M059J (cell line): ENCODE results near the gene BRD1. TPM values are rescaled to one million over a fixed set of nuclear protein-coding genes. Genes with fewer than 3 reads are reported as not detected.
"Not testable (repeated sequence)": the region's sequence is repeated elsewhere in the genome, so short reads cannot be mapped to it uniquely, and the experiment has no call there.

Experiments
- DNase-seq: peaks from one replicate; pipeline ENCODE4 v3.0.0-alpha.2; 2012; ENCODE audit warnings: low read depth
- total RNA-seq: library from RNA; depleted of rRNA; stranded (reverse); fragments of >200 nt; shearing (Covaris generic); gene quantifications from 2 replicates; pipeline ENCODE4 v1.2.3, GENCODE V29; 2014

Gene BRD1
- total RNA-seq, 1 experiment from 2014 or later = 10.2 TPM

DNA sequence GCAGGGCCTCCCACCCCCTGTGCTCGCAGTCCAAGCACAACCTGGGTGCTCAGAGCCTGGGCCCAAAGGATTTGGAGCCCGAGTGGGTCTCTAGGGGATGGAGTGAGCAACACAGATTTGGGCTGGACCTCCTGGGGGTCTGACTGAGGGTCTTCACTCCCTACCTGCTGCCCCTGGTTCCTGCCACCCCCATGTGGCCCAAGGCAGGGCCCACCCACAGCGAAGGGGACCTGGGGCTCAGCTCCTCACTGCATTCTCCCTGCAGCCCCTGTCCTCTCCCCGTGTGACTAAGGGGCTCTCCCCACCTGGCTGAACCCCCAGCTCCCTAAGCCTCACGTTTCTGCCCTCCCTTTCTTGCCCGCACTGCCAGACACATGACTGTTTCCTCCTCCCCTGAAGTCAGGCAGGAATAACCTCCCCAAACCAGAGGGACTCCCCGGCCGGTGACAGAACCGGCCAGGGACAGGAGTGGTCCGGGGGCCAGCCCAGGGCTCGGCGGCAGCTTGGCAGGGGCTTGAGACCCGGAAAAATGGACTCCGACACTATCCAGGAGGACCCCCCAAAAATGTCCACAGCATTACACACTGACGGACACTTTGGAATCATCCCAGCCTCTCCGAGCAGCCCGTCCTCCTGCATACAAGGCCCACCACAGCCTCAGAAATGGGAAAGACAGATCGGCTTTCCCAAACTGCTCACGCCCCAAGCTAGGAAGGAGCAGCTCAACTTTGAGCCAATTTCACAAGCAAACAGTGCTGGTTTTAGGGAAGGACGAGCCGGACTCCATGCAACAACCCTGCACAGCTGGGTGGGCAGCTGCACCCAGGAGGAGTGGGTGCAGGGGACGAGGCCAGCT, 57.8 kb downstream of the BRD1 start:
- no peak for DNase-seq

DNA sequence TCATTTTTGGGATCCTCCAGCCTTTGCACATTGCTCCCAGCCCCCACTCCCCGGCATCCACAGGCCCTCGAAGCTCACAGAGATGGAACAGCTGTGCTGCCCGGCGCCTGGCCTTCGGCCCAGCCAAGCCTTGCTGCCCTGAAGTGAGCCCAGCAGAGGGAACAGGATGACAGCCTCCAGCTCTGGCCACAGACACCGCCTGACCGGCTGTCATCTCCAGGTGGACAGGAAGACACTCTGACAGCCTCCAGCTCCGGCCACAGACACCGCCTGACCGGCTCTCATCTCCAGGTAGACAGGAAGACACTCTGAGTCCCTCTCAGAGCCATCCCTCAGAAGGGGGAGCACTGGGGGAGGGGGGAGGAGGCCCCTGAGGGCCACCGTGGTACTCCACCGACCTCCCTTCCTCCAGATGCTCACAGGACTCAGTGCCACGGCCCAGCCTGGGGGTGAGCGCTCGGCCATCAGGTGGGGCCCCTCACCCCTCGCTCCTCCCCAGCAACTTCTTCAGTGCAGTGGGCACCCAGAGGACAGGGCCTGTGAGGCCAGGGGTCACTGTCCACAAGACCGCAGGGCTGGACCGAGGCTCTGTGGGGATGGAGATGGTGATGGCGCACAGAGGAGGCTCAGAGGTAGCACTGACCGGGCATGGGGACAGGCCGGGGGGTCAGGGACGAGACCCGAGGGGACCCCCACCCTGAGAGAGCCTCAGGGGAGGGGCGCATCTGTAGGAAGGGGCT, 58.6 kb downstream of the BRD1 start:
- no peak for DNase-seq

DNA sequence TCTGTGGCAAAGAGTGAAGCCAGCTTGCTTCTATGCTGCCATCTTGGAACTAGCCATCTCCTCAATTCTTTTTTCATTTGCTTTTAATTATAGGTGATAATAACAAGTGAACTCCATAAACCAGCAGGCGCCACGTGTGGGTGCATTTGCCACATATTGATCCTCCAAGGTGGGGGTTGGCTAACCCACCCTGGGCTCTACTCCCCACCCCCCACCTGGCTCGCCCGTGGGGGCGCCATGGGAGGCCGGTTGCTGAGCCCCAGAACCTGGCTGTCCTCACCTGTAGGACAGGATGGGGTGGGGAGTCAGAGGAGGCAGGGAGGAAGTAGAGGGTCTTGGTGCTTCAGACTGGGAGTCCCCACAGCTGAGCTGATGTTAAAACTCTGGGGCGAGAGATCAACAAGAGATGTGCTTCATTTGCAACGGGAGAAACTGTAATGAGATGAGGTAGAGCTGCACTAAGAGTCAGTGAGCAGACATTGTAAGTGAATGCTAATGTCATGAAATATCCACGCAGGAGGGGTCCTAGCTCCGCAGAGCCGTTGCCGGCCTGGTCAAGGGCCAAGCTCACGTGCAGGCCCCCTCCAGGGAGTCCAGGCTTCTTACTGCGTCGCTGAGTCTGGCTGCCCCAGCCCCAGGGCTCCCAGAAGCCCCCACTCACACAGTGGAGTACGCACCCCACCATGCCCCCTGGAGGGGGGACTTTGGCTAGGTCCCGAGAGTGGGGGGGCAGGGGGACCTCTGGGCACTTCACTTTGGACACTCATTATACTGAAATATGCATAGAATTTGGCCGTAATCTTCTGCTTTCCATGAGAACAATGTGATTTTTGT, 59.4 kb downstream of the BRD1 start:
- DNase-seq = no peak

DNA sequence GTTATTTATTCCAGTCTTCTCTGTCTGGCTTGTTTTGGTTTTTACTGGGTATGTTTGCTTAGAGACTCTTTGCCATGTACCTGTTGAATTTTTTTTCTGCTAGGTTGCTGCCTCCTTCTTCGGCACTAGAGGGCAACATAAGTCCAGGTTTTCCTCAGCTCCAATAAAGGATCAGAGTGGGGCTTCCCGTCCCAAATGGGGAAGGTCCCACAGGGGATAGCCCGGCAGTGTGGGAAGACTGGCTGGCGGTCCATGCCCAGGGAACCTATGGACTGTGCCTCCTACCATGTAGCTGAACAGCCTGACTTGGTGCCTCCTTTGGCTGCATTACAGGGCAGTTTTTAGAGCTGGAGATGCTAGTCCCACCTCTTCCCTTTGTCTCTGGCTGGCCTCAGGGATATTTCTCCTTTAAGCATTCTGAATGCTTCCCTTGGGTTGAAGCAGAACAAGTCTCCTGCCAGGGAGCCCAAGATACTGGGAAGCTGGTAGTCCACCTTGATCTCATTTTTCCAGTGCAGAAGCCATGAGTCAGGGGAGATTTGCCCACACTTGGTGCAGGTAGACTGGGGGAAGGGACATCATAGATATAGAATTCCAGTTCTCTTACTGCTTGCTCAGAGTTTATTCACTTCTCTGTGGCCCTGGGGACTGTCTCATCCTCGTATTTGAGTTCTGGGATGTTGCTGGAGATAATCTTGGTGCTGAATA, 60.2 kb downstream of the BRD1 start:
- DNase-seq = peak; percentile 39

DNA sequence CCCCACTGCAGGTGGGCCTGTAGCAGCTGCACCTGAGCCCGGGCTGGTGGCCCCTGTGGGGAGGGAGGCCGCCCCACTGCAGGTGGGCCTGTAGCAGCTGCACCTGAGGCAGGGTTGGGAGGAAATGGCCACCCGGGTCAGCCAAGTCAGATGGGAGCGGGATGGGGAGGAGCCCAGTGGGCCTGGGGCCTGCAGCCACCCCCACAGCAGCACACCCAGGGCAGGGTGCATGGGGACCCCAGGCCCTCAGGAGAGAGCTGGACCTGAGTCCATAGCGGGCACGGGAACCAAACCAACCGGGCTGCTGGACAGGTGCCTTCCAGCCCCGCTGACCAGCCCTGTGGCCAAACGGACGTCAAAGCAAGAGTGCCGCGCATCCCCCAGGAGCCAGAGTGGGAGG, 61.7 kb downstream of the BRD1 start:
- DNase-seq = no peak

DNA sequence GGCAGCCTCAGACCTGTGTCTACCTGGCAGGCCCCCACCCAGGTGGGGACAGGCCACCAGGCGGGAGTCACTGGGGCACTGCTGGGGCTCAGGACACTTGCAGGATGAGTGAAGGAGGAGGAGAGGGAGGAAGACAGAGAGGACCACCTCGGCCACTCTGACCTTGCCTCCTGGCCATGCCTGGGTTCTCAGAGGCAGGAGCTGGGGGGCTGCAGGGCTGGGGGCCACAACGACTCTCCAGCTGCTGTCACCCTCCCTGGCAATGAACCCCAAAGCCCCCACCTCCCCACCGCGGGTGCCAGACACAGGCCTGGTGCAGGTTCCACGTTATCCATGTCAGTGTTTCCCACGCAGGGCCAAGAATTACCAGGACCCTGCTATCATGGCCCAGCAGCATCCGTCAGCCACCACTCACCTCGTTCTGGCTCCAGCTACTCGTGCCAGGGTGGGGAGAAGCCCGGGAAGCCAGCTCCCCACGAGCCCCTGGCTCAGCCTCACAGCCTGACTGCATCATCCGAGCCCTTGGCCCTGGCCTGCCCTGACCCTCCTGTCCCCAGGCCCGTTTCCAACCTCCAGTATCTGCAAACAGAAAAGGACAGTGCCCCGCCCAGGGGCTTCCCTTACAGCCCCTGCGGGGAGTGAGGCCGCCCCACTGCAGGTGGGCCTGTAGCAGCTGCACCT, 62.4 kb downstream of the BRD1 start:
- no peak for DNase-seq

DNA sequence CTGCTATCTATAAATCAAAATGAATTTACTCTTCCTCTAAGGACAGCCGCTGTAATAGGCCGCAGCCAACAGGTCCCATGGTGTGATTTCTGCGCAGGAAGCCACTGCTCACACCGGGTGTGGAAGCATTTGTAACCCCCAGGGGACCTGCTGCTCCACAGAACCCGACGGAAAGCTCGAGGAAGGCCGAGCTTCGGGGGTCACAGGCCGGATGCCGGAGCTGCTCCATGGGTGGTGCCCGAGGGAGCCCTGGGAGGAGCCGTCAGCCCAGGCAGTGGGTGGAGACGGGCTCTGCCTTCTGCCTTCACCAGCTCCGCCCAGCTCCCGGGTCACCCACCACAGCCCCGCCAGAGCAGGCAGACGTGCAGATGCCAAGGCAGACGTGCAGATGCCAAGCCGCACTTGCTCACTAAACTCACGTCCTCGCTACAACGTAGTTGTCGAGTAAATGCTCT, 63.5 kb downstream of the BRD1 start:
- DNase-seq = no peak

DNA sequence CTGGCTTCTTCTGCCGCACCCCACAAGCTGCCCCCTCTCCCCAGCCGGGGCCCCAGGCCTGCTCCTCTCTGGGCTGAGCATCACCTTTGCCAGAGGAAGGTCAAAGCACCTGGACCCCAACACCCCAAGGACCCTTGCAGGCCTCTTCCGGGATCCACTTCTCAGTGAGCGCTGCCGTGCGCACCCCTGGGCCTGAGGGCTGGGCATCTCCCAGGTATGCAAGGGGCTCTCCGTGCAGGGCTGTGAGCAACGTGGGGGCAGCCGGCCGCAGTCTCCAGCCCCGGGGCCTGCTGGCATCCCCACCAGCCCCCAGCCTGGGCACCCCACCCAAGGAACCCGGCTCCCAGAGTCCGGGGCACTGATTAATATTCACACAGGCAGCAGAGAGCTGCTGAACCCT, 64.0 kb downstream of the BRD1 start:
- DNase-seq = no peak

DNA sequence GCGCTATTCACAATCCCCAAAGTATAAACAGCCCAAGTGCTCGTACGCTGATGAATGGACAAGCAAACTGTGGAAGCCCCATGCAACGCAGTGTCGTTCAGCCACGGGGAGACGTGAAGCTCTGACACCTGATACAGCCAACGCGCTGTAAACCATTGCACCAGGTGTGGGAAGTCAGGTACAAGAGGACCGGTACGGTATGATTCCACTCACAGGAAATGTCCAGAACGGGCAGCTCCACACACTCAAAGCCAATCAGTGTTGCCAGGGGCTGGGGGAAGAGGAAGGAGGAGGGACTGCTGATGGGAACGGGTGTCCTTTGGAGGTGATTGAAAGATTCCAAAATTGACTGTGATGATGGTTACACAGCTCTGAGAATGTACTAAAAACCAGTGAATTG, 64.5 kb downstream of the BRD1 start:
- DNase-seq = no peak

DNA sequence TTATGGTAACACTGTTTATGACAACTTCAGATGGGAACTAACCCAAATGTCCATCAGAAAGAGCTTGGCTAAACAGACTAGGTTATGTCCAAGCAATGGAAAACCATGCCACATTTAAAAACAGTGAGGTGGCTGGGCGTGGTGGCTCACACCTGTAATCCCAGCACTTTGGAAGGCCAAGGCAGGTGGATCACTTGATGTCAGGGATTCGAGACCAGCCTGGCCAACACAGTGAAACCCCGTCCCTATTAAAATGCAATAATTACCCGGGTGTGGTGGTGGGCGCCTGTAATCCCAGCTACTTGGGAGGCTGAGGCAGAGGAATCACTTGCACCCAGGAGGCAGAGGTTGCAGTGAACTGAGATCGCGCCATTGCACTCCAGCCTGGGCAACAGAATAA, 65.1 kb downstream of the BRD1 start:
- DNase-seq = not testable (repeated sequence)

DNA sequence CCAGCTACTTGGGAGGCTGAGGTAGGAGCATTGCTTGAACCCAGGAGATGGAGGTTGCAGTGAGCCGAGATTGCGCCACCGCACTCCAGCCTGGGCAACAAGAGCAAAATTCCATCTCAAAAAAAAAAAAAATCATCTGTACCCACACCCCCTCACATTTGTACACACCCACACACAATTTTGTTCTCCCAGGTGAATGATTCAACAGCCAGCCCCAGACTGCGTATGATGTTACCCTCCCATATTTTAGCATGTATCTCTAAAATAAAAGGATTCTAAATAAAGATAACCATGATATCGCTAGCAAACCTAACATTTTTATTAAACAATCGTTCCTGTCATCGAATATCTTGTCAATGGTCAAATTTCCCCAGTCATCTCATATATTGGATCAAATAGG, 65.8 kb downstream of the BRD1 start:
- DNase-seq = no peak

DNA sequence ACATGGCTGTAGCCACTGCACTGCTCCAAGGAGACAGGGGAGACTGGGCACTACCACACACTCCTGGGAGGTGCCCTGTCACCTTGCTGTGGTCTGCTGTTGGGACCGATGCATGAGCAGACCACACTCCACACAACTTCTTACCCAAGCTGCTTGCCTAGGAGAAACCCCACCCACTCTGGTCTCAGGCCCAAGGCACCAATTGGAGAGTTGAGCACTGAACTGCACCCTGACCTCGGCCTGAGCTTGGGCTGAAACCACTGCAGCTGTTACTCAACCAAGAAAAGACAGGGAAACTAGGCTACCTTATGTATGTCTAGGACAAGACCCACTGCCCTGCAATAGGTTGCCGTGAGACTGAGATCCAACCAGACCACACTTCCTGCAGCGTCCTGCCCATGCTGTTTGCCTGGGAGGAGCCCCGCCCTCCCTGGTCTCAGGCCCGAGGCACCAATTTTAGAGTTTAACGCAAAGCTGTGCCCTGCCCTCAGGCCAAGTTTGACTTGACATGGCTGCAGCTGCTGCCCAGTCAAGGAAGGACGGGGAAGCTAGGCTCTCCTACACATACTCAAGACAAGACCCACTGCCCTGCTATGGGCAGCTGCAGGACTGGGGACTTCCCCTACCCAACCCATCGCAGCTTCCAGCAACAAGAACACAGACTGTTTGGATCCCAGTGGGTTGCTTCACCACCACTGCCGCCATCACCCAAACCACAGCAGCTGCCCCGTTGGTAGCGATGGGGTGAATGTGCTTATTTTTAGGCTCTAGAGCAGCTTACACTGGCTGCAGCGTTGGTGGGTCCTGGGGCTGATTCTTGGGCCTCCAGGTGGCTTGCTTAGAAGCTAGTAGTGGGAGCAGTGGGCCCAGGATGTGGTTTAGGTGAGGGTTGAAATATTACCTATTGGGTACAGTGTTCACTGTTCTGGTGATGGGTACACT, 66.8 kb downstream of the BRD1 start:
- no peak for DNase-seq

DNA sequence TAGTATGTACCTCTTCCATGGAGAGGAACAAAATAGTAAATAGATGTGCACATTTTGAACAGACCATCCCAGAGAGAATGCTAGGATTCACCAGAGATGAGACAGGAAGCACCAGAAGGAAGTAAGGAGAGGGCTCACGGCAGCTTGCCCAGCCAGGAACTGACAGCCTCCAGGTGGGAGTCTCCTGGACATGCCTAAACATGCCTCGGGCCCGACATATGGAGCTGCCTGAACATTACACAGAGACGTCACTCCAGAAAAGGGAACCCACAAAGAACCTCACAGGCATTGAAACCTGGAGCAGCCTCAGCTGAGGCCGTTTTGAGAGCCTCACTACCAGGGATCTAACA, 67.4 kb downstream of the BRD1 start:
- DNase-seq = no peak

DNA sequence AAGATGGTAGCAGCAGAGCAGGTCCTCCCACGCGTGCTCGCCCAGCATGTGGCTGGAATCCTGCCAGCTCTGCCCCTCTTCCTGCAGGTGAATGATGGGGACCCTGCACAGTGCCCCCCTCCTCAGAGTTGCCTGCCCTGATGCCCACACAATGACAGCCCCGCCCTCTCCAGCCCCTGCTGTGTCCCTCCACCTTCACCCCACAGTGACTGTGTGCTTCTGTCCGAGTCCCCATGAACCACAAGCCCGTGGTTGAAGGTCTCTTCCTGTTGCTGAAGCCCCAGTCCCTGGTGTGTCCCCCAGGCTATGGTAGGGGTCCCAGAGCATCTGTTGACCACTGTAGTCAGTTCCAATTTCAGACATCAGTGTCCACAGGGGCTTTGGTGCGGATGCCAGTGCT, 71.0 kb downstream of the BRD1 start:
- no peak for DNase-seq

DNA sequence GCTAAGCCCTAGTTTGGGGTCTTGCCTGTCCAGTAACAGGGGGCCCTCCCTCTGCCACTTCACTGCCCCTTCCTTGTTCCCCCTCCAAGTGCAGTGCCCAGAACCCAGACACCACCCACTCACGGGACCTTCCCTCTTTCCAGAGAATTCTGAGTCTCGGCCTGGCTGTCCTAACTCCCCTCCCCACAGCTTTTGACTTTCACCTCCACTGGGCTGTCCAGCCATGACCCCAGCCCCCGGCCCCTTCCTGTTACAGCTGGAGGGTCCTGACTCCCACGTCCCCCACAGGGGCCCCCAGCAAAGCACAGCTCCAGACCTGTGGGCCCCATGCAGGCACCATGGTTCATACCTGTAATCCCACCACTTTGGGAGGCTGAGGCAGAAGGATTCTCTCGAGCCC, 71.5 kb downstream of the BRD1 start:
- DNase-seq = no peak

DNA sequence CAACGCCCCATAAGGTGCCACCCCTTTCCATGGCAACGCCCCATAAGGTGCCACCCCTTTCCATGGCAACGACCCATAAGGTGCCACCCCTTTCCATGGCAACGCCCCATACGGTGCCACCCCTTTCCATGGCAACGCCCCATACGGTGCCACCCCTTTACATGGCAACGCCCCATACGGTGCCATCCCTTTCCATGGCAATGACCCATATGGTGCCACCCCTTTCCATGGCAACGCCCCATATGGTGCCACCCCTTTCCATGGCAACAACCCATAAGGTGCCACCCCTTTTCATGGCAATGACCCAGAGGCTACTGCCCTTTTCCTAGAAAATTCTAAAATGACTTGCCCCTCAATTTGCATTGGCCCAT, 72.1 kb downstream of the BRD1 start:
- no peak for DNase-seq

DNA sequence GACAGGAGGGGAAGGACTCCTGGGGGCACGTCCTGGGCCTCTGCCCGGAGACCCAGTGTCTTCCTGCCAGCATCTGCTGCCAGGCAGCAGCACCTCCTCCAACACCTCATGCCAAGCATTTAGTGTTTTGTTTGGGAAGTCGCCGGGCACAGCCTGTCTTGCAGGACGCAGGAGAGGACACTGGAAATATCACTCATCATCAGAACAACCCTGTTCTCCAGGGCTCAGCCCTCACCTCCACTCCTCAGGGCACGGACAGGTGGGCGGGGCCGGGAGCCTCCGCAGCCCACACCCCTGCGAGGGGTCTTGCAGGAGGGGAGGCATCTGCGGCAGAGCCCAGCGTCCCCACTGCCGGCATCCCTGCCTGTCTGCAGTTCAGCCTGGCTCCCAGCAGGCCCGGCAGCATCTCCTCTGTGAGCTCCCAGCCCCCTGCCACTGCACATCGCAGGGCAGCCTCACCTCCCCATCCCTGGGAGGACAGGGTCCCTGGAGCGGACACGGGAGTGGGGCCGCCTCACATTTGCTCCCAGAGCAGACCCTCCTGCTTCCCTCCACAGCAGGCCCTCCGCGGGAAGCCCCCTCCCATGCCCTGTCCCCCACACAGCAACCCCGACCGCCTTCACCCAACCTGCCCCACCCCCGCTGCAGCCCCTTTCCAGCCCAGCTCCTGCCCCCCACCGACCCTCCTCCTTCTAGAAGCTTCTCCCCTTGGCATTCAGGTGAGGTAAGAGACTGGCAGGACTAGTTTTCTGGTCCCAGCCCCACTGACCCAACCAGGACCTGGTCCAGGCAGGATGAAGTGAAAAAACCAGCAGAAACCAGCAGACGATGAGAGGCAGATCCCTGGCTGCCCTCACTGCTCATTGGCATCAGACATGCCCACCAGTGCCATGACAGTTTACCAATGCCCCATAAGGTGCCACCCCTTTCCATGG, 72.7 kb downstream of the BRD1 start:
- no peak for DNase-seq

DNA sequence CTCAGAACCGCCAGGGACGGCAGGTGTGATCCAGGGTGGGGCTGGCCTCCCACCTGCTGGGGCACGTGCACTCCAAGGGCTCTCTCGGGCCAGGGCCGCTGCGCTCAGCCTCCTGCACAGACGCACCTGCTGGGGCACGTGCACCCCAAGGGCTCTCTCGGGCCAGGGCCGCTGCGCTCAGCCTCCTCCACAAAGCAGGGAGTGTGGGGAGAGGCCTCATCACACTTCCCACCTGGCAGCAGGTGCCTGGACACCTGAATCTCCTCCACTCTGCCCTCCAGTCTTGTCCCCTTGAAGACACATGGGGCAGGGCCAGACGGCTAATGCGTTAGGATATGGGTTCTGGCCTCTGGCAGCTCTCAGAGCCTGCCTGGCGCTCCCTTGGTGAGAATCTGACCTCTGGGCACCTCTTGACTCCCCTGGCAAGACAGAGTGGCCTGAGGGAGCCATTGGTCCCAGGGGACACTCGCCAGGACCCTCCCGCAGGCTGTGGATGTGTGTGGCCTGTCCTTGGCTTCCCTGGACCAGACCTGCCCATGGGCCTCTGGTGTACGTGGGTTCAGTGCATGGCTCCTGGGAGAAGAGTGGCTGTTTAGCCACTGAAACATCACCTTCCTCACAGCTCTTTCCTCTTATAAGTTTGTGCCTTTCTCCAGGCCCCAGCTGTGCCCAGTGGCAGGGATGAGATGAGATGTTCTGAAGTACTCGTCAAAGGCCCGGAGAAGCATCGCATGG, 73.5 kb downstream of the BRD1 start:
- DNase-seq = no peak
